GM21717 (cell line): ENCODE results near the gene ADAMTS6.

Experiments used
- ATAC-seq: cut with Tn5 transposase; IDR thresholded peaks from one replicate; pipeline ENCODE4 v1.9.1; 2021; ENCODE audit warnings: mild to moderate bottlenecking, moderate library complexity; ENCODE audit not compliant: unreplicated experiment

ADAMTS6 gene

DNA sequence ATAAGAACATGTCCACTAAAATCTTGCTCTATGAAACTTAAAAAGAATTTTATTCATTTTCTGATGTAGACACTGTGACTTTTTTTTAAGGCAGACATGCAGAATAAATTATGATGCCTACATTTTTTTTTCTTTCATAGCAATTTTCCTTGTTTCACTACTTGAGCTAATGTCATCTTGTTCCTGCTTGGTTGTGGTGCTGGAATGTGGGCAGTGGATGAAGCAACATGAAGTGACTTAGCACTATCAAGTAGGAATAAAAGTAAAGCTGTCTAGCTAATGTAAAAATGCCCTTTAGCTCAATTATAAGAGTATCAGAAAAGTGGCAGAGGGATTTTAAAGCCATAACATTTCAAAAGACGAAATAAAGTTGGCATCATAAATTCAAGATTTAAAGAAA, 191.0 kb downstream of the ADAMTS6 start:
- ATAC-seq = no peak

DNA sequence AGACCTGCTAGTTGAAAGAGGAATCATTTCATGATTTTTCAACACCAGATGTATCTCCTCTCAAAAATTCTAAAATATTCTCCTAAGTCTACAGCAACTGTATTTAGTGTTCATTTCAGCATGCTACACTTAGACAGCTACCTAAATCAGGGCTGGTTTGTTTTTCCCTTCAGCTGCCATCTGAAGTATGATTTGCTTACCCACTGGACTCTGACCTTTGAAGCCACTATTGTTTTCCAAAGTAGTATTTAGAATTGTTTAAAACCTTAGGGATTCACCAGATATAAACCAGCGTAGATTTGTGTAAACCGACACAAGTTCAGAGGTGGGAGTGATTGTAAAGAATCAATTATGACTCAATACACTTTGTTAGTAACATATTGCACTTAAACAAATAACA, 193.1 kb downstream of the ADAMTS6 start:
- ATAC-seq = no peak

DNA sequence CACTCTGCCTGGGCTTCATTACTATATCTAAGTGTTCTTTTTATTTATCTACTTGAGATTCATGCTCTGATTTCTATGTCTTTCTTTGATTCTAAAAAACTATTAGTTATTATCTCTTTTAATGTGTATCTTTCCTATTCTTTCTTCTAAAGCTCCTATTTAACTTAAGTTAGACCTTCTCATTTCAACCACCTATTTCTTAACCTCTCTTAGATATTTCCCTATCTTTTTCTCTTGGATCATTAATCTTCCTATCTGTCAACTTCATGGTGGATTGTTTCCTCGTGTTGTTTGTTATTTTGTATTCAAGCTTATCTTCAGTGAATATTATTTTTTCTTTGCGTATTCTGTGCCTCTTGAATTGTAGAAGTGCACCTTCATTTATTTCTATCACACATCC, 202.1 kb downstream of the ADAMTS6 start:
- no peak for ATAC-seq

DNA sequence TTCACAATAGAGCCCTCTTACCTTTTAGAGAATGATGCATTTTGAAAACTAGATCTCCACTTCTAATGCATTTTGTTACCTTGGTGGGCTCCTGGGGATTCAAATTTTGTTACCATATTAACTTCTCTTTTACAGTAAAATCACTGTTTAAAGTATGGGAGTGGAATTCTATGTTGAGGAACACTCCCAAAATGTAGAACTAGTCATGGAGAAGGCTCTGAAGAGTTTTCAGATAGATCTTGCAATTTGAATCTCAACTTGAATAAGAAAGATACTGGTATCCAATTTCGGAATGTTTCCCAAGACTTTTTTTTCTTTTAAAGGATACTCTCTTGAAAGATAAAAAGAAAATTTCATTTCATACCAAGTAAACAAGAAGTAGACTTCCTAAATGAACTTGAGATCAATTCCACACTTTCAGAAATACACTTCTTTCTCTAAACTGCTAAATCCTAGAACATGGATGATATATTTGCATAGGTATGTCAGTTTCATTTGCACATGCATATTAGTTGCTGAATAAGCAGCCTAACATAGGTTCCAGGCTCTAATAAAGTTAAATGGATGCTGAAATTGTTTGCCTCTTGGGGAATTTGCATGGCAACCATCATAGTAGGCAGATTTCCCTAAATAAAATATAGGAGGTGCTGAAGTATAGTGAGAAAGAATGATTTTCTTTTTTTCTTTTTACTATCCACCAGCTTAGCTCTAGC, 205.4 kb downstream of the ADAMTS6 start:
- ATAC-seq = no peak

DNA sequence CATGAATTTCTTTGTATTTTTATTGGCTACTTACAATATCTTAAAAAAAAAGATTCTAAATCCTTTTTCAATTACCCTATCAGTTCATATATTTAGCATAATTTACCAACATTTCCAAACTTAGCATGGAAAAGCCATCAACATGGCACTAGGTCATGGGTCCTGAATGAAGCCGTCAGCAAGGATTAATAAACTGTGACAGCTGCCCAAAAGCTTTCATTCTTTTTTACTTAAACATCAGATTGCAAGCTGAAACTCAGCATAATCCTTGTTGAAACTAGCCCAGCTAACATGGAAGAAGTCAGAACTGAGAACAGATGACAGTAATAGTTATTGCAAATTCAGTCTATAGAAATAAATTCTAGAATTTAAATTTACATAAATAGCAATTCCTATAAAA, 209.8 kb downstream of the ADAMTS6 start:
- ATAC-seq = no peak

DNA sequence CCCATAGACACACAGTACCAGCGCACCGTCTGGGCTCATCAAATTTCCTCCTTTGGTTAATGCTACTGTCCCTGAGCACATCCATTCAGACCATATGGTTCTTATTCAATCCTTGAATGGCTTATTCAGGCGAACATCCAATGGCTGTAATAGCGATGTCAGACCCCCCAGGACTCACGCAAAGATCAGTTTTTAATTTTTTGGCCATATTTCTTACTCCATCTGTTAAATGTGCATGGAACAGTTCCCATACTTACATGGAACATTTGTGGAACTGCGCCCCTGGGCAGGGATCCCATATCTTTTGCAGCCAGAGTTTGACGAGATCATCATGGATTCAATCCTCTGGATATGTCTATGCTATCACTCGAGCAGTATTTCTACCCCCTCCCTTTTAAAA, 213.2 kb downstream of the ADAMTS6 start:
- ATAC-seq = no peak

DNA sequence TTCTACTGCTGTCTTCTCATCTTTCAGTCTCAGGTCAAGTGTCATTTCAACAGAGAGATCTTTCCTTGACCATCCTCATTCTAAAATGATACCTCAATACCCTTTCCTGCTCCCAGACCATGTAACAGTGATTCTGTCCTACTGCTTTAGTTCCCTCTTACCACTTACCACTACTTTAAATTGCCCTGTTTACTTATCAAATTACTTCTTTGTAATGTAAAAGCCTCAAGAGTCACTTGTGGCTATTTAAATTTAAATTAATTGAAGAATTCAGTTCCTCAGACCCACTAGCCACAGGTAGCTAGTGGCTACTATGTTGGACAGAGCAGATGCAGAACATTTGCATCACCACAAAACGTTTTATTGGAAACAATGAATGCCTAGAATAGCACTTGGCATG, 217.3 kb downstream of the ADAMTS6 start:
- no peak for ATAC-seq

DNA sequence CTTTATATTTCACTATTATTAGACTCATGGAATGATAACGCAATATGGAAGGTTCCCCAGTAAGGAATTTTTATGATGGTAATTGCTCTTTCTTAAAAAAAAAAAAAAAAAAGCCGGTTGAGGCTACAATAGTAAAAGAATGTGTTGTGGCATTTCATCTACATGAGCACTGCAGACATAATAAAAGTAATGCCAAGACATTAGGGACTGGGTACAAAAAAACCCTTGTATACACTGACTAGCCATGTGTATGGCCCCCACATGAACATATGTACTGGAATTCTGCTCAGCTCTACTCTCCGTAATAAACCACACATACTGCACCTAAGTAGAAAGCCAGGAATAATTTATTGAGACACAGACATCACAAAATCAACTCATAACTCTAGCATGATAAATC, 218.4 kb downstream of the ADAMTS6 start:
- ATAC-seq = no peak

DNA sequence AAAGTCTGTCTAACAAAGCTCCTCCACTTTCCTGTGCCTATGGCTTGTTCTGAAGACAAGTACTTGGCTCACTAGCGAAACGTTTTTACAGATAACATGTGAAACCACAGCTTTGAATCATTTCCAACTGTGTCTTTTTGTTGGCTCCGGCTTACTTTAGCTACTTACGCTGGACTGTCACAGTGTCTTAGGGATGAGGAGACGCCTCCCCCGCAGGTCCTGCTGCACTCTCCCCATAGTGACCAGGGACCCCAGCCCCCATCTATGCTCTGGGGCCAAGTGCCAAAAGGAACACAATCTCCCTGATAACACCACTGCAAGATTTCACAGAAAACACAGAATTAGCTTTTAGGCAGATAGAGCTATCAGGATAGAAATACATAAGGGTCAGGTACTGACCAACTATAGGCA, 219.1 kb downstream of the ADAMTS6 start:
- ATAC-seq = no peak

DNA sequence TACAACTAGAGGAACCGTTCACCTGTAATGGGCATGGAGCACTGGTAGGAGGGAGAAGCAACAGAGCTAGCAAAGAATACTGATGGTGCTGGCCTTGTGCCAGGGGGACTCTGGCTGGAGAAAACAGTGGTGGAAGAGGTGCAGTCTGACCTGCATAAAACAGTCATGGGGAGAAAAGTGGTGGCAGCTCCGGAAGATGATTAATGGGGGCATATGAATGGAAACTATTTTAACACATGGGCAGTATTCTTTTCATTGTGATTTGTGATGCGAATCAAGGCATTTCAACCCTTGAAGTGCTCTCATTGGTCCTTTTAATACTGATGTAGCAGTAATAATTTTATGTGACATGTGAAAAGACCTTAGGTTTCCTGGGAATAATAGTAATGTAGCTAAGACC, 219.6 kb downstream of the ADAMTS6 start:
- ATAC-seq = no peak

DNA sequence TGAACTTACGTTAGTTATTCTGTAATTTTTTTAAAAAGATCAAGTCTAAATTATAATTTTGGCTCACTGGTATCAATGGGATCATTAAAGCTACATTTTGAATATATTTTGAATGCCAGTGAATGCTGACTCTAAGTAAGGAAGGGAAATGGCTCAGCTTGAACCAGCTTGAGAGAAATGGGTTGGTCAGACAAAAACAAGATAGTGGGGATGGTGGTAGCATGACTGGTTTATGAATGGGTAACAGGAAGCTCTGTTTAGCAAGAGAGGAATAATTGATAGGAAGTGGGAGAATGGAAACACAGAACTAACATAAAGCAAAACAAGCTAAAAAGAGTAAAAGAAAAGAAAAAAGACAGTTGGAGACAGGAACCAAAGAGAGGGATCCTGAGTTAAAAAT, 220.2 kb downstream of the ADAMTS6 start:
- ATAC-seq = no peak

DNA sequence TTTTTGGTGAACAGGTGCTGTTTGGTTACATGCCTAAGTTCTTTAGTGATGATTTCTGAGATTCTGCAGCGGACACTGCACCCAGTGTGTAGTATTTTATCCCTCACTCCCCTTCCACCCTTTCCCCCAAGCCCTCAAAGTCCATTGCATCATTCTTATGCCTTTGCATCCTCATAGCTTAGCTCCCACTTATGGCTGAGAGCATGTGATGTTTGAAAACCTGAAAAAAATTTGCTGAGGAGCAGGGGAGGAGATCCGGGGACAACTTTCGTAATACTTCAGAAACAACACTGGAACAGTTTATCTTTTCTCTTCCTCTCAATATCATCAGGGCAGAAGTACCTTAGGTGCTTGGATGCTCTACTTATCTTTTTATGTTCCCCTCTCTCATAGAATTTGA, 226.4 kb downstream of the ADAMTS6 start:
- no peak for ATAC-seq

DNA sequence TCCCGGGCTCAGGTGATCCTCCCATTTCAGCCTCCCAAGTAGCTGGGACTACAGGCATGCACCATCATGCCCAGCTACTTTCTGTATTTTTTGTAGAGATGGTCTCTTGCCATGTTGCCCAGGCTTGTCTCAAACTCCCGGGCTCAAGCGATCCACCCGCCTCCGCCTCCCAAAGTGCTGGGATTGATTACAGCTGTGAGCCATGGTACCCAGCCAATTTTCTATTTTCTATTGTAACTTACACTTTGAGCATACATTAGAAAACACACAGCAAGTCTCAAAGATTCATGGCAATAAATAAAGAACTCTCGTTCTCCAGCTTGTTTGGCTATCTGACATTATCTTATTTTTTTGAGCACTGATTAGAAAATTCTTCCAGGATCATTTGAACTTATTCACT, 228.7 kb downstream of the ADAMTS6 start:
- ATAC-seq = no peak

DNA sequence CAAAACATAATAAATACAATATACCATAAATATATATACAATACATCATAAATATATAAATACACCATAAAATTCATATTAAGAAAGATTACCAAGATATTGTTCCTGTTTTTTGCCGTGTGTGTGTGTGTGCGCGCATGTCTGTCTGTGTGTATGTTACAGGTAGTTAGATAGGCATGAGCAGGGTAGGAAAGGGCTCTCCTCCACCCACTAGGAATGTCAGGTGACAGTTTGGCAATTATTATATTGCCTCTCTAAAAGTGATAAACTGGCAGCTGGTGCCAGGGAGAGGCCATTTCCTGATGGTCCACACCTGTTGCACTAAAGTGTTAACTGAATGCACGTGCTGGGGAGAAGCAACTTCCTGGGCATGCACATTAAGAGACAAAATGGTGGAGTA, 232.8 kb downstream of the ADAMTS6 start:
- no peak for ATAC-seq

DNA sequence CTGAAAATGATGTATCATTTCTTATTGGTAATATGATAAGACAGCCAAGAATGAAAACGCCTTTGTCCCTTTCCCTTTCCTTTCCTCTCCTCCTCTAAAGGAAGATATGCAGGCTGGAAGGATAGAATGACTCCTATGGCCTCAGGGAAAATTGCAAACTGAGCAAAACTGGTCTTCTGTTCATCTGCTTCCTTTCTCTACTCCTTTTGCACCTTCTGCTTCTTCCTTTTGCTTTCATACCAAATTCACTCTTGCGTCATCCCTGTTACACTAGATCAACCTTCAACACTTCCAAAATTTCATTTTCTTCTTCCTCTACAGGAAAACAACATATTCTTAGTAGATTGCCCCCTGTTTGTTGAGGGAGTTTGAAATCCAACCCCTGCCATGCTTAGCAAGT, 234.1 kb downstream of the ADAMTS6 start:
- ATAC-seq = no peak

DNA sequence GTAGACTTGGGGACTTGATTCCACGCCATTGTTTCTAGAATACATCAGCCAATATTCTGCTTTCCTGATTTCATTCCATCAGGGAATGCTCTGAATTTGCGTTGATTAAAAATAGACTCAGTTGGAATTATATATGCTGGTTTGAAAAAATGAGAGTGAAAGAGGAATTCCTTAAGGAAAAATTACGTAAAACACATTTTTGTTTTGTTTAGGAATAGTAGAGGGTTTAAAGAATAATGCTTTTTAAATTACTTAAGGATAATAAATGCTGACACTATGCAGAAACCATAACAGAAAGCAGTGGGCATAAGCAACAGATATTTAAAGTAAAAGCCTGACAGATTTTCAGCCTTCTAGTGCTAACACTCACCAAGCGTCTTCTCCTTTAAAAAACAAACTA, 235.0 kb downstream of the ADAMTS6 start:
- ATAC-seq = no peak

DNA sequence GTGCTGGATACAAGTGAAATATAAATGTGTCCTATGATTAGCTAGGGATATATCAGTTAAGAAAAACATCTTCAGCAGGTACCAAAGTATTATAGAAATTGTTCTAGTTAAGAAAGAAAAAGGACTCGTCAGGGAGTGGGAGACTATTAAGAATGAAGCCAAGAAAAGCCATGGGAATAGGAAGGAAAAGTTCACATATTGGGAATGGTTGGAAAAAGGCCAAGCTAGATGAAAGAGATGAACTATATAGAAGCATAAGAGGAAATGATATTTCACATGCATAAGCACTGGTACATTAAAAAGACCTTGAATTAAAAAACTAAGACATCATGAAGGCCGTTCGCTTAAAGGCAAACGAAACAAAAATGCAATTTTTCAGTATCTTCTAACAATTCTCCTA, 237.7 kb downstream of the ADAMTS6 start:
- no peak for ATAC-seq

DNA sequence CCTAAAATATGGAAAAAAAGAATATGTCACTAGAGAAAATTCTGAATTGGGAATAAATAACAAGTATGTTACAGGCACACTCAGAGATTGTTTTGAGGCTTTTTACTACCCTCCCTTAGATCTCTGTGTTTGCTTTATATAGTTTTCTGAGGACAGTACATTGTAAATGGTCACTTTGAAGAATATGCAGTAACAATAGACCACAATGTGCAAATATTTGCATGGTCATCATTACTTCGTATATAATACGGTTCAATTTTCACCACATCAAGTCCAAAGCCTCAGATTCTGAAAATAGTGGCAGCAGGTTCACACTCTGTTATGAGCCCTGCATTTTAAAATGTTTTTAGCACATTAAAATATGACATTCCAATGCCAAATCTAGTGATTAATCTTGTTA, 238.6 kb downstream of the ADAMTS6 start:
- ATAC-seq = no peak

DNA sequence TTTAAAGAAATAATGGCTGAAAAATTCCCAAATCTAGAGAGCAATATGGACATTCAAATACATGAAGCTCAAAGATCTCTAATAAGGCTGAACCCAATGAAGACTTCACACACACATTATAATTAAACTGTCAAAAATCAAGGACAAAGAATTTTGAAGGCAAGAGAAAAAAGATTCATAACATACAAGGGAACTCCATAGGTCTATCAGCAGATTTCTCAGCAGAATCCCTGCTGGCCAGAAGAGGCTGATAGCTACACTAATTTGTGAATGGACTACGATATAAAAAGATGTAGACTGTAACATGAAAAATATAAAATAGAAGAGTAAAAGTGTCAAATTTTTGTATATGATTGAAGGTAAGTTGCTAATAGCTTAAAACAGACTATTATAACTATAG, 251.9 kb downstream of the ADAMTS6 start:
- ATAC-seq = no peak

DNA sequence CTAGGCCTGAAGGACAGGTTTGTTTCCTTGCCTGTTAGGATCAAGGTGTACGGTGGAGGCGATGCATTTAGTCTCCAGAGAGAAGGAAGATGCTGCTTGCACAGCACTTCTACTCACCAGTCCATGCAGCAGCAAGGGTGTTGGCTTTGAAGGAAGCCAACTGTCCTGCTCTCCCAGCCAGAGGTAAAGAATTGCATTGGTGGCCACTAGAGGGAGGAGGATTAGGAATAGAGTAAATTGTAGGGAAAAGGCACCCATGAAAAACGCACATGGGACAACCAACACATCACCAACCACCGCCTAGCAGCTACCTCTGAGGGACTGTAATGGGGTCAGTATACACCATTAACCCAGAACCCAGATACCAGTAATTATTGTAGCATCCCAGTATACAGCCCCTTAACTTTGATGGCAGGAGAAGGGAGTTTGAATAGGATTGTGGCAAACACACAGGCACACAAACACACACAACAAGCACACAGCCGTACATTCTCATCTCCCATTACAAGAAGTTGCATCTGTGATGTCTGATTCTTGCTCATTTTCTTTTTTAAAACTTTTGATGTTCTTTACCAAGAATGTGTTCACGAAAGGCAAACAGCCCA, 267.7 kb downstream of the ADAMTS6 start:
- no peak for ATAC-seq

DNA sequence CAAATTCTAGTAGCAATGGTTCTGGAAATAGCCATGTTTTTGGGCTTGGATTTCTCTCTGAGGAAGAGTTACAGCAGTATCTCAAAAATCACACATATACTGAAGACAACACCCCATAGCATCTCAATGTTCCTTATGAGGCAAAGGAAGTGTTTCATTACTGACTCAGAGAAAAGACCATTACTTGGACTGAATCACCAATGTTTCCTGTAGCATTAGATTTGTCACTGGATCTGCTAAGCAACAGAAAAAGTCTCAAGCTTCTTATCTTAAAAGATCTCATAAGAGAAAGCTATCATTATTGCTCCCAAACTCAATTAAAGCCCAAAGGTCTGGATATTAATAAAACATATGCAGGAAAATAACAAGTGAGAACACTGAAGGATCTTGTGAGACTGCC, 272.4 kb downstream of the ADAMTS6 start:
- ATAC-seq = no peak

DNA sequence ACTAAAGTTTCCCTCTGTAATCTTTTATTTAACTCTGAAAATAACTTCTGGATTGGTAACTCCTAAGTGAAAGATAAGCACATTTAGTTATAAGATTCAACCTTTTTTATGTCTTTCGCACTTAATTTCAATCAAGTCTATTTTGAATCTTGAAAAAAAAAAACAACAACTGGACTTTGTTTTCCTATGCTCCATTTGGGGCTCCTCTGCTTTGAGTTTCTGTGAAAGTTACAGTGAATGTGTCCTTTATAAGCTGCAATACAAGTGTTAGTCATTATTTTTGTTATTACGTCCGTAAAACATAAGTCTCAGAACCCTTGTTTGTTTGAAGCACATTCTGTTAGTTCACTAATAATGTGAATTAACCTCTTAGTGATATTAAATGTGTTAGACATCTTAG, 276.8 kb downstream of the ADAMTS6 start:
- ATAC-seq = no peak

DNA sequence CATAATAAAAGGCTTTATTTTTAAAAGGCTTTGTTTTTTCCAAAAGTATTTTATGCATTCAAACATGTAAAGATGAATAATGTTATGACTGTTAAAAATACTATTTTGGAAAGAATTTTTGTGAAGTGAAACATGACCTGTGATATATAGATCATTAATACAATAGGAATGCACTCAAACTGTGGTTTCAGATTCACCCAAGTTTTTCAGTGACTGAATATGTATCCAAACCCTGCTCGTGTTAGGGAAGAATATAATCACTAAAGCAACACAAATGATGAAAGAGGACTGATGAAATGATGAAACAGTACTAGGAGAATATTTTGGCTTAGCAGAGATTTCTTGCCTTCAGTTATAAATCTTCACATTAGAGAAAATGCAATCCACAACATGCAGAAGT, 278.0 kb downstream of the ADAMTS6 start:
- no peak for ATAC-seq
